ENCODE results near the gene AMBRA1.

AMBRA1 gene

DNA sequence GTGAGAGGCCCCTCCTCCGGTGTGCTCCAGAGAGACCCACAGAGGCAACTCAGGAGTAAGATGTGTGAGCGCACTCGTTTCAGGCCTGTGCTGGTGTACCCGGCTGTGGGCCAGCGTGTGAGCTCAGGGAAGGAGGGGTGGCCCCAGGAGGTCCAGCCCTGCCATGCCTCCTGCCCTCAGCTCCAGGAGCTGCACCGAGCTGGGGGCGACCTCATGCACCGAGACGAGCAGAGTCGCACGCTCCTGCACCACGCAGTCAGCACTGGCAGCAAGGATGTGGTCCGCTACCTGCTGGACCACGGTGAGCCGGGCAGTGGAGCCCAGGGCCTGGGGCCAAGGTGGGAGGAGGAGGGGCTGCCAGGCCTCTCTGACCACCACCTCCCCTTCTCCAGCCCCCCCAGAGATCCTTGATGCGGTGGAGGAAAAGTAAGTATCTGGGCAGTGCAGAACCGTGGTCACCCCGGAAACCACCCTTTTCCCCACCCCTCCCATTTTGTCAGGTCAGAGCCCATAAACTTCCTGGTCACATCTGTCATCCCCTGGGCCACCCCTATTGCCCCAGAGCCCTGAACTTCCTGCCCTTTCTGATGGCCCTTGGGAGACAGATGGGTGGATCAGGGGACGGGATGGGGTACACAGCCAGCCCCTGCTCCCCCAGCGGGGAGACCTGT lies 214.9 kb downstream of the AMBRA1 start:
- FAIRE-seq (no peak), DNase-seq (ENCODE audit: insufficient read length, low spot score) (no peak)
- TF ChIP-seq, protein P1, sequence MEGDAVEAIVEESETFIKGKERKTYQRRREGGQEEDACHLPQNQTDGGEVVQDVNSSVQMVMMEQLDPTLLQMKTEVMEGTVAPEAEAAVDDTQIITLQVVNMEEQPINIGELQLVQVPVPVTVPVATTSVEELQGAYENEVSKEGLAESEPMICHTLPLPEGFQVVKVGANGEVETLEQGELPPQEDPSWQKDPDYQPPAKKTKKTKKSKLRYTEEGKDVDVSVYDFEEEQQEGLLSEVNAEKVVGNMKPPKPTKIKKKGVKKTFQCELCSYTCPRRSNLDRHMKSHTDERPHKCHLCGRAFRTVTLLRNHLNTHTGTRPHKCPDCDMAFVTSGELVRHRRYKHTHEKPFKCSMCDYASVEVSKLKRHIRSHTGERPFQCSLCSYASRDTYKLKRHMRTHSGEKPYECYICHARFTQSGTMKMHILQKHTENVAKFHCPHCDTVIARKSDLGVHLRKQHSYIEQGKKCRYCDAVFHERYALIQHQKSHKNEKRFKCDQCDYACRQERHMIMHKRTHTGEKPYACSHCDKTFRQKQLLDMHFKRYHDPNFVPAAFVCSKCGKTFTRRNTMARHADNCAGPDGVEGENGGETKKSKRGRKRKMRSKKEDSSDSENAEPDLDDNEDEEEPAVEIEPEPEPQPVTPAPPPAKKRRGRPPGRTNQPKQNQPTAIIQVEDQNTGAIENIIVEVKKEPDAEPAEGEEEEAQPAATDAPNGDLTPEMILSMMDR (IDR thresholded peaks at IDR 0.05; ENCODE audit: insufficient read depth, missing control alignments) = no peak

DNA sequence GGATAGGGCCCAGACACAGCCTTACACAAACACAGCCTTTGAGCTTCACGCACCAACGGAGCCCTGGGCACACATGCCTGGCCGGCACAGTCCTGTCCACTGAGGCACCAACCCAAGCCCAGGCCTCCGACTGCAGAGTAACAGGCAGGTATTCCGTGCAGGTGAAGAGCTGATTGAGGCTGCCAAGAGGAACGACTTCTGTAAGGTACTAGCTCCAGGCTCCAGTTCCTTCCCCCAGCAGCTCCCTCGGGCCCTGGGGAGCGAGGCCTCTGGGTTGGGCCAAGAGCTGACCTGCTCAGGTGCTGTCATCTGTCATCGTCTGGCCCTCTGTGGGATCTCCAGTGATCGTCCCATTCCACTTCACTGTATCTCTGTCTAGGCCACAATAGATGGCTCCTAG lies 215.5 kb downstream of the AMBRA1 start:
- TF ChIP-seq, protein P1 (IDR thresholded peaks at IDR 0.05; ENCODE audit: insufficient read depth, missing control alignments) = no peak
- DNase-seq (ENCODE audit: insufficient read length, low spot score) (no peak), FAIRE-seq (no peak)

DNA sequence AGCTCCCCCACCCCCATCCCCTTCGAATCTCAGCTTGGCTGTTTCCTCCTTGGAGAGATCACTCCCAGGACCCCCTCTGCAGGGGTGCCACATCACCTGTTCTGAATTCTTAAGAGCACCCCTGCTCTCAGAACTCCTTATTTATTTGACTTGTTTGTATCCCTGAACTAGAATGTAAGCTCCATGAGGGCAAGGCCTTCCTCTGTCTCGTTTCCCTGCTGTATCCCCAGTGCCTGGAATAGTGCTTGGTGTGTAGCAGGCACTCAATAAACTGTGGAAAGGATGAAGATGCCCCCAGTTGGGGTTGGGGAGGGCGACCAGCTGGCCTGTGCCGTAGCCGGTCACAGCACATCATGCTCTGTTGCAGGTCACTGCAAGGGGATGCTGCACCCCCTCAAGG lies 216.0 kb downstream of the AMBRA1 start:
- DNase-seq (ENCODE audit: insufficient read length, low spot score) (no peak), FAIRE-seq (no peak)
- TF ChIP-seq, protein P1 (IDR thresholded peaks at IDR 0.05; ENCODE audit: insufficient read depth, missing control alignments) = no peak

DNA sequence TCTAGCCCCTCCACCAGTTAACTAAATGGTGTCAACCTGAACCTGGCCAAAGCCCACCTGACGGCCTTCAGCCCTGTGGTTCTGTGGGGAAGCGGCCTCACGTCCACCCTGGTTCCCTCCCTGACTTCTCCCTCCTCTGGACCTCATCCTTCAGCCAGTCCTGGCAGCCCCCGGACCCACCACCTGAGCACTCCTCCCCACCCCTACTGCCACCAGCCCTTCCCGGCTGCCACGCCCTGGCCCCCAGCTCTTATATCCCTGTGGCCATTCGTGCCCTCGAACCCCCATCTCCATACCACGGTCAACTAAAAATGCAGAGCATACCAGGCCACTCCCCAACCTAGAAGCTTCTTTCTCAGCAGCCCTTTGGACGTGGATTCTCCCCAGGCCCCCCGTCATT lies 216.5 kb downstream of the AMBRA1 start:
- FAIRE-seq (no peak), DNase-seq (ENCODE audit: insufficient read length, low spot score) (no peak)
- TF ChIP-seq, protein P1 (IDR thresholded peaks at IDR 0.05; ENCODE audit: insufficient read depth, missing control alignments) = no peak

DNA sequence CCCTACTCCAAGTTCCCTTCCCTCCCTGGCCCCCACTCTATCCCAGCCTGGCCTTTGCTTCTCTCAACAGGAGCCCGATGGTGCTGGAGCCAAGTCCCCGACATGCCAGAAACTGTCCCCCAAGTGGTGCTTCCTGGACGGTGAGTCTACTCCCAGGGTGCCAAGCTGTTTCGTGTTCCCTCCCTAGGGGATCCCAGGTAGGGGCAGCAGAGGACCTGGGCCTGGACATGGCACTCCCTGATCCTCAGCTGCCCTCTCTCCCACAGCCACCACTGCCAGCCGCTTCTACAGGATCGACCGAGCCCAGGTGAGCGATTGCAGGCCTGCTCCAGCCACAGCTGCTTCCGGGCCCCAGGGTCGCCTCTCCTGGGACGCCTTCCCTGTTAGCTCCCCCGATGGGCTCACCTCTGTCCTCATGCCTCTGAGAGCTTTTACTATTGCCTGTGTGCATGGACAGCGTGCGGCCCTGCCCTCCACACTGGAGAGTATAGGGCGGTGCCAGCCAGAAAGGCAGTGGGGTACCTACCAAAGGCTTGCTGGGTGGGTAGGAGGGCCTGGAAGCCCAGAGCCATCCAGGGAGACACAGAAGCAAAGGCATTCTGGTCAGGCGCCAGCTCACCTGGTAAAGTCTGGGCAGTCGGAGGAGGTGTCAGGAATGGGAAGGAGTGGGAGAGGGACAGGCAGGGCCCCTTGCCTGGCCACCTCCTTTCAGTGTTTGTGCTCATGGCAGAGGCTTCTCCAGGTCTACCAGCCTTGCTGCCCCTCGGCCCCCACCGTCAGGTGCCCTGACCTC lies 217.4 kb downstream of the AMBRA1 start:
- FAIRE-seq = no peak

DNA sequence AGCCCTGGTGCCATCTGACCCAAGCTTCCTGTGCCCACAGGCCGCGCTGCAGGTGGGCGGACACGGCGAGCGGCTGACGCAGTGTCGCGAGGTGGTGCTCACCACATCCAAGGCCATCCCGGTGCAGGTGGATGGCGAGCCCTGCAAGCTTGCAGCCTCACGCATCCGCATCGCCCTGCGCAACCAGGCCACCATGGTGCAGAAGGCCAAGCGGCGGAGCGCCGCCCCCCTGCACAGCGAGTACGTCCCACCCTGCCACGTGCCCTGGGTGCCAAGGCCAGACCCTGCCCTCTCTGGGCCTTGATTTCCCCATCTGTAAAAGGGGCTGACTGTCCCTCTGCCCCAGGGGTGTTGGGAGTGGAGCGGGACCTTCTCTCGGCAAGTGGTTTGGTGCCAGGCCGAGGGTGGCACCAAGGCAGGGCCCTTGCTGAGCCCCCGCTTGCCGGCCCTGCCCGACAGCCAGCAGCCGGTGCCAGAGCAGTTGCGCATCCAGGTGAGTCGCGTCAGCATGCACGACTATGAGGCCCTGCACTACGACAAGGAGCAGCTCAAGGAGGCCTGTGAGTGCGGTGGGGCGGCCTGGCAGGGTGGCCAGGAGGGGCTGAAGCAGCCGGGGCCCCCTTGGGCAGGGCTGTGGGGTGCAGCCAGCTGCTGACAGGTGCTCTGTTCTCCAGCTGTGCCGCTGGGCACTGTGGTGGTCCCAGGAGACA lies 218.3 kb downstream of the AMBRA1 start:
- TF ChIP-seq, protein P1 (IDR thresholded peaks at IDR 0.05; ENCODE audit: insufficient read depth, missing control alignments) = no peak
- FAIRE-seq = no peak
- no peak for DNase-seq (ENCODE audit: insufficient read length, low spot score)

More for the DNA sequence above, 217.4 kb downstream of the AMBRA1 start:
- TF ChIP-seq, protein P1 (IDR thresholded peaks at IDR 0.05; ENCODE audit: insufficient read depth, missing control alignments) = no peak
- DNase-seq (ENCODE audit: insufficient read length, low spot score) = no peak
